BJ (cell line): Measurements from ENCODE around the gene CRABP2. TPM values are rescaled to one million over a fixed set of nuclear protein-coding genes. Genes with fewer than 3 reads are reported as not detected.

Experiments used
- CTCF ChIA-PET: fragments of 350-600 bp; formaldehyde crosslinking; extraction: SDS; loops from one replicate; lab custom pipeline; 2021; ENCODE audit warnings: antibody characterized with exemption, inconsistent platforms; lab: Yijun Ruan, JAX
- POLR2A ChIA-PET: fragments of 300-600 bp; sonication (Branson Sonifier 250); formaldehyde crosslinking; extraction: SDS; loops from one replicate; lab custom pipeline; 2021; ENCODE audit warnings: antibody characterized with exemption; lab: Charles Lee
- DNase-seq: peaks from one replicate; pipeline ENCODE4 v3.0.0-alpha.2; 2011; ENCODE audit warnings: low read depth
- H3K27me3 ChIP-seq: 2 replicates; pipeline ENCODE4 v1.6.0; 2011; ENCODE audit warnings: low read length; ENCODE audit not compliant: control insufficient read depth, insufficient read depth
- H3K36me3 ChIP-seq: 2 replicates; pipeline ENCODE4 v1.5.1; 2011; ENCODE audit warnings: low read length; ENCODE audit not compliant: control insufficient read depth, insufficient read depth
- H3K4me3 ChIP-seq: 2 replicates; pipeline ENCODE4 v1.5.1; 2011; ENCODE audit warnings: low read depth, mild to moderate bottlenecking, control low read depth, low read length
- CTCF ChIP-seq: IDR thresholded peaks from 2 replicates; pipeline ENCODE4 v1.5.1; 2011; ENCODE audit warnings: low read depth, mild to moderate bottlenecking, control low read depth, inconsistent platforms, low read length, moderate library complexity; ENCODE audit not compliant: insufficient read depth
- polyA plus RNA-seq: library from polyadenylated mRNA; depleted of rRNA; stranded (reverse); fragments of >200 nt; gene quantifications from 2 replicates; pipeline ENCODE4 v1.2.3, GENCODE V29; 2011

Gene CRABP2
- polyA plus RNA-seq, 1 experiment: 75.9 TPM

- DNase-seq: no peak
- ChIA-PET CTCF (interaction anchor here (1.2 to 18.8 kb wide), 5 partner anchors 8 to 62 kb away, joined by 3 to 548 read pairs (median 4); partner anchors contain the start of gene NES), POLR2A (interaction anchor here (0.9 kb wide), 1 partner anchor 12 kb away, joined by 6 read pairs; the partner anchor contains the start of gene NES)
- Histone ChIP-seq H3K4me3 (no peak overlapping the region), H3K27me3 (no peaks in the 10 kb centered on the region), H3K36me3 (0 out of 2 replicates have a peak, but pooled peaks cover 1% of the 10 kb centered on the region)
- no peak for TF ChIP-seq CTCF
These were observed 40.5 kb downstream of the CRABP2 start for GRCh38 chr1:156664767-156665411.

- H3K27me3 ChIP-seq: no peaks in the 10 kb centered on the region
- ChIA-PET POLR2A (interaction anchor here (0.9 kb wide), 1 partner anchor 13 kb away, joined by 6 read pairs; the partner anchor contains the start of gene NES), CTCF (interaction anchor here (1.2 to 18.8 kb wide), 4 partner anchors 17 to 63 kb away, joined by 3 to 548 read pairs (median 4); partner anchors contain the start of gene NES)
- 0 out of 2 replicates have a peak, but pooled peaks cover 1% of the 10 kb centered on the region for H3K36me3 ChIP-seq
- H3K4me3 ChIP-seq: no peak overlapping the region
- no peak for TF ChIP-seq CTCF
- DNase-seq: no peak
These were observed 41.2 kb downstream of the CRABP2 start for GRCh38 chr1:156664046-156664766.

- TF ChIP-seq CTCF: no peak
- no peak for DNase-seq
- H3K4me3 ChIP-seq: no peak overlapping the region
- CTCF ChIA-PET: interaction anchor here (3.3 to 18.8 kb wide), 2 partner anchors 18 to 63 kb away, joined by 30 to 548 read pairs; partner anchors contain the start of genes METTL25B and NES
- POLR2A ChIA-PET: no interaction called here
- H3K27me3 ChIP-seq: no peaks in the 10 kb centered on the region
- no peaks in the 10 kb centered on the region for H3K36me3 ChIP-seq
These were observed 42.2 kb downstream of the CRABP2 start for GRCh38 chr1:156663178-156663577.

- no peak for DNase-seq
- POLR2A ChIA-PET: interaction anchor here (0.6 to 0.9 kb wide), 2 partner anchors 13 kb away, joined by 4 read pairs; no protein-coding TSS in a partner anchor
- no peaks in the 10 kb centered on the region for H3K36me3 ChIP-seq
- H3K27me3 ChIP-seq: no peaks in the 10 kb centered on the region
- no peak overlapping the region for H3K4me3 ChIP-seq
- CTCF ChIA-PET: interaction anchor here (2.3 to 18.8 kb wide), 4 partner anchors 18 to 198 kb away, joined by 9 to 548 read pairs (median 144); partner anchors contain the start of genes HAPLN2, METTL25B, NES and NTRK1
- no peak for TF ChIP-seq CTCF
These were observed 42.7 kb downstream of the CRABP2 start for GRCh38 chr1:156662800-156663055.
